HepG2 (cell line): ENCODE data around the gene UNKL. TPM values are rescaled to one million over a fixed set of nuclear protein-coding genes. Genes with fewer than 3 reads are reported as not detected.

Experiments
- EED ChIP-seq: sonication (generic); formaldehyde crosslinking; IDR thresholded peaks from 2 replicates; pipeline ENCODE4 v1.5.0; 2020; ENCODE audit warnings: mild to moderate bottlenecking, missing genetic modification reagents
- HMGA1 ChIP-seq: sonication (generic); formaldehyde crosslinking; conservative IDR thresholded peaks from 2 replicates; pipeline ENCODE4 v1.4.0; 2020; ENCODE audit warnings: missing genetic modification reagents
- KAT2B ChIP-seq: fragments of 150-350 bp; IDR thresholded peaks from 2 replicates; pipeline ENCODE4 v1.6.1; 2014; ENCODE audit warnings: low read depth, low read length, borderline replicate concordance
- KLF6 ChIP-seq: IDR thresholded peaks from 2 replicates; pipeline ENCODE4 v1.8.0; 2016; ENCODE audit warnings: missing biosample characterization, missing genetic modification reagents
- MAFK ChIP-seq, 2 experiments: IDR thresholded peaks in 1 of 2; conservative IDR thresholded peaks in 1 of 2; 2 replicates each; pipeline ENCODE4 v1.6.1; 2011; ENCODE audit warnings: improper control_type of control experiment in 2 of 2, low read length in 2 of 2
- MED13 ChIP-seq: sonication (generic); formaldehyde crosslinking; IDR thresholded peaks from 2 replicates; pipeline ENCODE4 v1.5.0; 2020; ENCODE audit warnings: missing genetic modification reagents
- MIER3 ChIP-seq: IDR thresholded peaks from 2 replicates; pipeline ENCODE4 v1.6.1; 2016; ENCODE audit warnings: missing compliant biosample characterization, borderline replicate concordance
- XRCC5 ChIP-seq: fragments of 200-400 bp; formaldehyde crosslinking; optimal IDR thresholded peaks from 2 replicates; pipeline ENCODE3; 2017; ENCODE audit warnings: mild to moderate bottlenecking, low read length
- ZNF317 ChIP-seq: sonication (generic); formaldehyde crosslinking; IDR thresholded peaks from 2 replicates; pipeline ENCODE4 v1.5.0; 2020; ENCODE audit warnings: mild to moderate bottlenecking, missing genetic modification reagents
- ZNF562 ChIP-seq: sonication (generic); formaldehyde crosslinking; IDR thresholded peaks from 2 replicates; pipeline ENCODE4 v1.8.0; 2022; ENCODE audit warnings: missing genetic modification reagents, borderline replicate concordance
- ZNF564 ChIP-seq: sonication (generic); formaldehyde crosslinking; IDR thresholded peaks from 2 replicates; pipeline ENCODE4 v1.8.1; 2023; ENCODE audit warnings: mild to moderate bottlenecking, missing genetic modification reagents
- polyA plus RNA-seq, 8 experiments: library from polyadenylated mRNA; depleted of rRNA in 3 of 8; stranded (reverse) in 7 of 8; unstranded in 1 of 8; fragments of >200 nt; fragmentation: Illumina TruSeq in 4 of 8; extraction: Trizol in 4 of 8; gene quantifications; 2 replicates each; pipeline versions ENCODE4 v1.2.1 to v1.2.3, GENCODE V29; 2011 to 2016; ENCODE audit warnings: low read depth in 4 of 8, missing spikeins in 1 of 8, mixed read lengths in 1 of 8; ENCODE audit not compliant: insufficient read depth in 1 of 8
- total RNA-seq, 5 experiments: library from RNA; depleted of rRNA; stranded (reverse); fragments of >200 nt; fragmentation: Illumina TruSeq; extraction: Trizol; gene quantifications; 2 replicates each; pipeline ENCODE4 v1.2.3, GENCODE V29; 2016; ENCODE audit warnings: low read depth in 1 of 5
- TF ChIP-seq, protein P1 (sequence below): sonication (generic); formaldehyde crosslinking; IDR thresholded peaks from 2 replicates; pipeline ENCODE4 v1.9.0; 2021; ENCODE audit warnings: missing genetic modification reagents, mild to moderate bottlenecking, borderline replicate concordance
- TF ChIP-seq, protein P2 (sequence below): sonication (generic); formaldehyde crosslinking; IDR thresholded peaks from one replicate; pipeline ENCODE4 v1.5.1; 2020; ENCODE audit warnings: mild to moderate bottlenecking, missing genetic modification reagents; ENCODE audit errors: not compliant biosample characterization
- TF ChIP-seq, protein P3 (sequence below): sonication (generic); formaldehyde crosslinking; IDR thresholded peaks from 2 replicates; pipeline ENCODE4 v1.5.0; 2020; ENCODE audit warnings: mild to moderate bottlenecking, missing genetic modification reagents, borderline replicate concordance
- TF ChIP-seq, protein P4 (sequence below): sonication (generic); formaldehyde crosslinking; IDR thresholded peaks from 2 replicates; pipeline ENCODE4 v1.9.0; 2021; ENCODE audit warnings: missing genetic modification reagents, mild to moderate bottlenecking, borderline replicate concordance

The UNKL gene
- total and polyA plus RNA-seq, 2 of the 13 experiments (the other 11 are each of a cell fraction or from before 2014, with no cell fraction given), result 10.4 to 17.6 TPM

DNA sequence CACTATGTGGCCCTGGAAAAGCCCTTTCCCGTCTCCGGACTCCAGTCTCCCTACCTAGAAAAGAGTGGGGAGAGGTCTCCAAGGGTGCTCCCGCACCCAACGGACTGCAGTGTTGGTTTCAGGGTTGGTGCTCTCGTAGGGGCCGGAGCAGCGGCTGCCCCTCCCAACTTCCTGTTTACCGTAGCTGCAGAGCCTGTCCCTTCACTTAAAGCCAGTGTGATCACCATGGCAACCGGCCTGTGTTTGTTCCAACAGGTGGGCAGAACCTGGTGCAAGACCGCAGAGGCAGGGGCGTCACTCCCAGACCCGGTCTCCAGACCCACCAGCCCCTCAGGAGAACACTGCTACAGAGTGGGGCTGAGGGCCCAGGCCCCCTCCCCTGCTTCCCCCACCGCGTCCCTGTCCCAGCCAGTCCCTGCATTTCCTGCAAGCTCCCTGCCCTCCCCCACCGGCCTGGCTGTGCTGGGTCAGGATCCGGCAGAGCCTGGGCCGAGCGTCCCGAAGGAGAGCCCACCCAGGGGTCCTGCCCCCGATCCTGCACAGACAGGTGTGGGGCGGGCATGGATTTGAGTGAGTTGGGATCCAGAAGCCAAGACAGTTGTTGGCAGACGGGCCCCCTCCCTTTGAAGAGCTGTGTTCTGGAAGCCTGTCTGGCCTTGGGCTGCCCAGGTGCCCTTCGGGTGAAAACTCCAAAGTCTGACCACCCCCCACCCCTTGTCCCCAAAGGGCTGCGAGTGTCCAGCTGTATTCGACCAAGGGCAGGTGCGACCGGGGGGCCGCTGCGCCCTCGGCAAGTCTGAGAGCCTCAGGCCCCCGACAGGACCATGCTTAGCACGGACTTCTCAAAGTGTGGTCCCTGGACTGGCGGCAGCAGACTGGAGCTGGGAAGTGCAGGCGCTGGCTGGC is 82.5 kb downstream of the UNKL start (continued):
- TF ChIP-seq, protein P1, sequence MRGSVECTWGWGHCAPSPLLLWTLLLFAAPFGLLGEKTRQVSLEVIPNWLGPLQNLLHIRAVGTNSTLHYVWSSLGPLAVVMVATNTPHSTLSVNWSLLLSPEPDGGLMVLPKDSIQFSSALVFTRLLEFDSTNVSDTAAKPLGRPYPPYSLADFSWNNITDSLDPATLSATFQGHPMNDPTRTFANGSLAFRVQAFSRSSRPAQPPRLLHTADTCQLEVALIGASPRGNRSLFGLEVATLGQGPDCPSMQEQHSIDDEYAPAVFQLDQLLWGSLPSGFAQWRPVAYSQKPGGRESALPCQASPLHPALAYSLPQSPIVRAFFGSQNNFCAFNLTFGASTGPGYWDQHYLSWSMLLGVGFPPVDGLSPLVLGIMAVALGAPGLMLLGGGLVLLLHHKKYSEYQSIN (CRISPR knock-in tag), result no peak
- TF ChIP-seq EED, result no peak
- no peak for TF ChIP-seq ZNF562 (CRISPR knock-in tag)
- no peak for TF ChIP-seq ZNF564 (CRISPR knock-in tag)
- TF ChIP-seq KAT2B, result no peak
- TF ChIP-seq, protein P2, sequence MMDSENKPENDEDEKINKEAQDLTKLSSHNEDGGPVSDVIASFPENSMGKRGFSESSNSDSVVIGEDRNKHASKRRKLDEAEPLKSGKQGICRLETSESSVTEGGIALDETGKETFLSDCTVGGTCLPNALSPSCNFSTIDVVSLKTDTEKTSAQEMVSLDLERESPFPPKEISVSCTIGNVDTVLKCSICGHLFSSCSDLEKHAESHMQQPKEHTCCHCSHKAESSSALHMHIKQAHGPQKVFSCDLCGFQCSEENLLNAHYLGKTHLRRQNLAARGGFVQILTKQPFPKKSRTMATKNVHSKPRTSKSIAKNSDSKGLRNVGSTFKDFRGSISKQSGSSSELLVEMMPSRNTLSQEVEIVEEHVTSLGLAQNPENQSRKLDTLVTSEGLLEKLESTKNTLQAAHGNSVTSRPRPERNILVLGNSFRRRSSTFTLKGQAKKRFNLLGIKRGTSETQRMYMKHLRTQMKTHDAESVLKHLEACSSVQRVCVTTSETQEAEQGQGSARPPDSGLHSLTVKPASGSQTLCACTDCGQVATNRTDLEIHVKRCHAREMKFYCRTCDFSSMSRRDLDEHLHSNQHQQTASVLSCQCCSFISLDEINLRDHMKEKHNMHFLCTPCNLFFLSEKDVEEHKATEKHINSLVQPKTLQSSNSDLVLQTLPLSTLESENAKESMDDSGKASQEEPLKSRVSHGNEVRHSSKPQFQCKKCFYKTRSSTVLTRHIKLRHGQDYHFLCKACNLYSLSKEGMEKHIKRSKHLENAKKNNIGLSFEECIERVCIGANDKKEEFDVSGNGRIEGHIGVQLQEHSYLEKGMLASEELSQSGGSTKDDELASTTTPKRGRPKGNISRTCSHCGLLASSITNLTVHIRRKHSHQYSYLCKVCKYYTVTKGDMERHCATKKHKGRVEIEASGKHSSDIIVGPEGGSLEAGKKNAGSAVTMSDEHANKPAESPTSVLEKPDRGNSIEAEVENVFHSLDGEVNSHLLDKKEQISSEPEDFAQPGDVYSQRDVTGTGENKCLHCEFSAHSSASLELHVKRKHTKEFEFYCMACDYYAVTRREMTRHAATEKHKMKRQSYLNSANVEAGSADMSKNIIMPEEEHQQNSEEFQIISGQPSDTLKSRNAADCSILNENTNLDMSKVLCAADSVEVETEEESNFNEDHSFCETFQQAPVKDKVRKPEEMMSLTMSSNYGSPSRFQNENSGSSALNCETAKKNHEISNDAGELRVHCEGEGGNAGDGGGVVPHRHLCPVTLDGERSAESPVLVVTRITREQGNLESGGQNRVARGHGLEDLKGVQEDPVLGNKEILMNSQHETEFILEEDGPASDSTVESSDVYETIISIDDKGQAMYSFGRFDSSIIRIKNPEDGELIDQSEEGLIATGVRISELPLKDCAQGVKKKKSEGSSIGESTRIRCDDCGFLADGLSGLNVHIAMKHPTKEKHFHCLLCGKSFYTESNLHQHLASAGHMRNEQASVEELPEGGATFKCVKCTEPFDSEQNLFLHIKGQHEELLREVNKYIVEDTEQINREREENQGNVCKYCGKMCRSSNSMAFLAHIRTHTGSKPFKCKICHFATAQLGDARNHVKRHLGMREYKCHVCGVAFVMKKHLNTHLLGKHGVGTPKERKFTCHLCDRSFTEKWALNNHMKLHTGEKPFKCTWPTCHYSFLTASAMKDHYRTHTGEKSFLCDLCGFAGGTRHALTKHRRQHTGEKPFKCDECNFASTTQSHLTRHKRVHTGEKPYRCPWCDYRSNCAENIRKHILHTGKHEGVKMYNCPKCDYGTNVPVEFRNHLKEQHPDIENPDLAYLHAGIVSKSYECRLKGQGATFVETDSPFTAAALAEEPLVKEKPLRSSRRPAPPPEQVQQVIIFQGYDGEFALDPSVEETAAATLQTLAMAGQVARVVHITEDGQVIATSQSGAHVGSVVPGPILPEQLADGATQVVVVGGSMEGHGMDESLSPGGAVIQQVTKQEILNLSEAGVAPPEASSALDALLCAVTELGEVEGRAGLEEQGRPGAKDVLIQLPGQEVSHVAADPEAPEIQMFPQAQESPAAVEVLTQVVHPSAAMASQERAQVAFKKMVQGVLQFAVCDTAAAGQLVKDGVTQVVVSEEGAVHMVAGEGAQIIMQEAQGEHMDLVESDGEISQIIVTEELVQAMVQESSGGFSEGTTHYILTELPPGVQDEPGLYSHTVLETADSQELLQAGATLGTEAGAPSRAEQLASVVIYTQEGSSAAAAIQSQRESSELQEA (CRISPR knock-in tag), result no peak
- TF ChIP-seq HMGA1 (CRISPR knock-in tag), result no peak
- no peak for TF ChIP-seq KLF6 (CRISPR knock-in tag)
- TF ChIP-seq, protein P3, sequence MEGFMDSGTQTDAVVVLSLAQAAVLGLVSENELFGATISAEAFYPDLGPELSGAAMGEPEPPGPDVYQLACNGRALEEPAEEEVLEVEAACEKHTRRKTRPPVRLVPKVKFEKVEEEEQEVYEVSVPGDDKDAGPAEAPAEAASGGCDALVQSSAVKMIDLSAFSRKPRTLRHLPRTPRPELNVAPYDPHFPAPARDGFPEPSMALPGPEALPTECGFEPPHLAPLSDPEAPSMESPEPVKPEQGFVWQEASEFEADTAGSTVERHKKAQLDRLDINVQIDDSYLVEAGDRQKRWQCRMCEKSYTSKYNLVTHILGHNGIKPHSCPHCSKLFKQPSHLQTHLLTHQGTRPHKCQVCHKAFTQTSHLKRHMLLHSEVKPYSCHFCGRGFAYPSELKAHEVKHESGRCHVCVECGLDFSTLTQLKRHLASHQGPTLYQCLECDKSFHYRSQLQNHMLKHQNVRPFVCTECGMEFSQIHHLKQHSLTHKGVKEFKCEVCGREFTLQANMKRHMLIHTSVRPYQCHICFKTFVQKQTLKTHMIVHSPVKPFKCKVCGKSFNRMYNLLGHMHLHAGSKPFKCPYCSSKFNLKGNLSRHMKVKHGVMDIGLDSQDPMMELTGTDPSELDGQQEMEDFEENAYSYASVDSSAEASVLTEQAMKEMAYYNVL, result no peak
- TF ChIP-seq, protein P4, sequence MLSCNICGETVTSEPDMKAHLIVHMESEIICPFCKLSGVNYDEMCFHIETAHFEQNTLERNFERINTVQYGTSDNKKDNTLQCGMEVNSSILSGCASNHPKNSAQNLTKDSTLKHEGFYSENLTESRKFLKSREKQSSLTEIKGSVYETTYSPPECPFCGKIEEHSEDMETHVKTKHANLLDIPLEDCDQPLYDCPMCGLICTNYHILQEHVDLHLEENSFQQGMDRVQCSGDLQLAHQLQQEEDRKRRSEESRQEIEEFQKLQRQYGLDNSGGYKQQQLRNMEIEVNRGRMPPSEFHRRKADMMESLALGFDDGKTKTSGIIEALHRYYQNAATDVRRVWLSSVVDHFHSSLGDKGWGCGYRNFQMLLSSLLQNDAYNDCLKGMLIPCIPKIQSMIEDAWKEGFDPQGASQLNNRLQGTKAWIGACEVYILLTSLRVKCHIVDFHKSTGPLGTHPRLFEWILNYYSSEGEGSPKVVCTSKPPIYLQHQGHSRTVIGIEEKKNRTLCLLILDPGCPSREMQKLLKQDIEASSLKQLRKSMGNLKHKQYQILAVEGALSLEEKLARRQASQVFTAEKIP (CRISPR knock-in tag), result no peak
- TF ChIP-seq XRCC5, result no peak
- 0 out of 2 replicates have a peak, but pooled peaks have one; percentile 2 for TF ChIP-seq ZNF317 (CRISPR knock-in tag)
- no peak for TF ChIP-seq MIER3 (CRISPR knock-in tag)
- TF ChIP-seq MAFK (conservative IDR thresholded peaks at IDR 0.05 in 1 of 2, IDR thresholded peaks at IDR 0.05 in 1 of 2; ENCODE audit: low read length in 2 of 2), result no peak
- TF ChIP-seq MED13 (CRISPR knock-in tag), result no peak
